Measurements from ENCODE around the gene GPN1. TPM values are rescaled to one million over a fixed set of nuclear protein-coding genes. Genes with fewer than 3 reads are reported as not detected.

GPN1 gene
- total and polyA plus RNA-seq, 2 experiments from 2014 or later = 23.7 to 40.3 TPM

GRCh38 chr2:27615316-27615715 lies 13.5 kb upstream of the GPN1 start:
- no peaks in the 10 kb centered on the region; the same call in 2 of the 3 replicates for H3K9me3 Mint-ChIP-seq
- Histone ChIP-seq H3K4me2 (no peak overlapping the region), H3F3A (replicated peaks; ENCODE audit: low read depth) (no peaks in the 10 kb centered on the region; the same call in 1 of the 2 replicates), H3K4me3 (no peak overlapping the region), H3K79me2 (replicated peaks; ENCODE audit: insufficient read depth) (0 out of 2 replicates have a peak, but pooled peaks cover 4% of the 10 kb centered on the region), H3K4me1 (ENCODE audit: insufficient read depth) (no peaks in the 10 kb centered on the region), H2AFZ (no peak overlapping the region), H4K20me1 (replicated peaks; ENCODE audit: insufficient read depth) (peaks cover 14% of the 10 kb centered on the region), H3K27me3 (ENCODE audit: insufficient read depth) (no peaks in the 10 kb centered on the region), H3K9me2 (ENCODE audit: insufficient read depth) (no peaks in the 10 kb centered on the region), H3K36me3 (ENCODE audit: insufficient read depth) (peaks cover 39% of the 10 kb centered on the region), H3K27ac (ENCODE audit: low read depth) (no peak overlapping the region)
- no peak overlapping the region for H3K27ac Mint-ChIP-seq
- no peak overlapping the region for H3K4me3 Mint-ChIP-seq
- DNase-seq (ENCODE audit: low spot score) (no peak), ATAC-seq (no peak)
- H3K36me3 Mint-ChIP-seq (ENCODE audit: low read depth) = peaks cover 49% of the 10 kb centered on the region
- TF ChIP-seq CTCF (conservative IDR thresholded peaks at IDR 0.05; ENCODE audit: low read depth in 2 of 2) = no peak
- TF ChIP-seq, protein P1, sequence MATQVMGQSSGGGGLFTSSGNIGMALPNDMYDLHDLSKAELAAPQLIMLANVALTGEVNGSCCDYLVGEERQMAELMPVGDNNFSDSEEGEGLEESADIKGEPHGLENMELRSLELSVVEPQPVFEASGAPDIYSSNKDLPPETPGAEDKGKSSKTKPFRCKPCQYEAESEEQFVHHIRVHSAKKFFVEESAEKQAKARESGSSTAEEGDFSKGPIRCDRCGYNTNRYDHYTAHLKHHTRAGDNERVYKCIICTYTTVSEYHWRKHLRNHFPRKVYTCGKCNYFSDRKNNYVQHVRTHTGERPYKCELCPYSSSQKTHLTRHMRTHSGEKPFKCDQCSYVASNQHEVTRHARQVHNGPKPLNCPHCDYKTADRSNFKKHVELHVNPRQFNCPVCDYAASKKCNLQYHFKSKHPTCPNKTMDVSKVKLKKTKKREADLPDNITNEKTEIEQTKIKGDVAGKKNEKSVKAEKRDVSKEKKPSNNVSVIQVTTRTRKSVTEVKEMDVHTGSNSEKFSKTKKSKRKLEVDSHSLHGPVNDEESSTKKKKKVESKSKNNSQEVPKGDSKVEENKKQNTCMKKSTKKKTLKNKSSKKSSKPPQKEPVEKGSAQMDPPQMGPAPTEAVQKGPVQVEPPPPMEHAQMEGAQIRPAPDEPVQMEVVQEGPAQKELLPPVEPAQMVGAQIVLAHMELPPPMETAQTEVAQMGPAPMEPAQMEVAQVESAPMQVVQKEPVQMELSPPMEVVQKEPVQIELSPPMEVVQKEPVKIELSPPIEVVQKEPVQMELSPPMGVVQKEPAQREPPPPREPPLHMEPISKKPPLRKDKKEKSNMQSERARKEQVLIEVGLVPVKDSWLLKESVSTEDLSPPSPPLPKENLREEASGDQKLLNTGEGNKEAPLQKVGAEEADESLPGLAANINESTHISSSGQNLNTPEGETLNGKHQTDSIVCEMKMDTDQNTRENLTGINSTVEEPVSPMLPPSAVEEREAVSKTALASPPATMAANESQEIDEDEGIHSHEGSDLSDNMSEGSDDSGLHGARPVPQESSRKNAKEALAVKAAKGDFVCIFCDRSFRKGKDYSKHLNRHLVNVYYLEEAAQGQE (IDR thresholded peaks at IDR 0.05; ENCODE audit: unreplicated experiment) = no peak
- TF ChIP-seq ZNF114 (CRISPR knock-in tag; IDR thresholded peaks at IDR 0.05) = no peak
- no peak for TF ChIP-seq EZH2 (IDR thresholded peaks at IDR 0.05; ENCODE audit: low read depth, unreplicated experiment)
- no peak for TF ChIP-seq POLR2AphosphoS5 (IDR thresholded peaks at IDR 0.05; ENCODE audit: low read depth)
- TF ChIP-seq CREB1 (CRISPR knock-in tag; IDR thresholded peaks at IDR 0.05; ENCODE audit: low read depth) = no peak
- TF ChIP-seq STAT1 (IDR thresholded peaks at IDR 0.05; ENCODE audit: unreplicated experiment) = no peak
- no peak for TF ChIP-seq JUNB (IDR thresholded peaks at IDR 0.05; ENCODE audit: unreplicated experiment)
- TF ChIP-seq ZNF462 (CRISPR knock-in tag; IDR thresholded peaks at IDR 0.05) = no peak
- no peak for TF ChIP-seq NANOG (IDR thresholded peaks at IDR 0.05; ENCODE audit: borderline replicate concordance)
- TF ChIP-seq, protein P2, sequence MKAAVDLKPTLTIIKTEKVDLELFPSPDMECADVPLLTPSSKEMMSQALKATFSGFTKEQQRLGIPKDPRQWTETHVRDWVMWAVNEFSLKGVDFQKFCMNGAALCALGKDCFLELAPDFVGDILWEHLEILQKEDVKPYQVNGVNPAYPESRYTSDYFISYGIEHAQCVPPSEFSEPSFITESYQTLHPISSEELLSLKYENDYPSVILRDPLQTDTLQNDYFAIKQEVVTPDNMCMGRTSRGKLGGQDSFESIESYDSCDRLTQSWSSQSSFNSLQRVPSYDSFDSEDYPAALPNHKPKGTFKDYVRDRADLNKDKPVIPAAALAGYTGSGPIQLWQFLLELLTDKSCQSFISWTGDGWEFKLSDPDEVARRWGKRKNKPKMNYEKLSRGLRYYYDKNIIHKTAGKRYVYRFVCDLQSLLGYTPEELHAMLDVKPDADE (IDR thresholded peaks at IDR 0.05) = no peak
- TF ChIP-seq EZH2phosphoT487 (IDR thresholded peaks at IDR 0.05; ENCODE audit: unreplicated experiment) = no peak
- no peak for TF ChIP-seq ZNF331 (CRISPR knock-in tag; IDR thresholded peaks at IDR 0.05; ENCODE audit: low read depth)
- H3K4me1 Mint-ChIP-seq = no peaks in the 10 kb centered on the region
- peaks cover 1% of the 10 kb centered on the region for H3K27me3 Mint-ChIP-seq (ENCODE audit: insufficient read depth, low read depth, poor library complexity)

All from GM23338 (cell line).